Medulla oblongata (tissue), 1 donor: ENCODE data around the gene MCHR1.

ENCODE experiments used
- DNase-seq: peaks from one replicate; pipeline ENCODE4 v3.0.0-alpha.2; 2015; ENCODE audit errors: extremely low spot score

The MCHR1 gene

DNA sequence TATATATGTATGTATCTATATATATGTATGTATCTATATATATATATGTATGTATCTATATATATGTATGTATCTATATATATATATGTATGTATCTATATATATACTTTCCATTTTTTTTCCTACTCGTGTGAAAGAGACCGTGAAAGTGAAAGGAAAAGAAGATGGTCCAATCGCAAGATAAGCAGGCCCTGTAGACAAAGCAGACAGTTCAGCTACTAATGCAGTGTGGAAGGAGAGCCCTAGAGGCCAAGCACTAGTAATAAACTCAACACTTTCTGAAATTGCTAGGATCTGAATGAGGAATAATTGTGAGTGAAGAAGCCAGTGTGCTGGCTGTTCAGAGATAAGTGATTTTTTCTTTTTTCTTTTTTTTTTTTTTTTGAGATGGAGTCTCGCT lies 47.2 kb downstream of the MCHR1 start:
- DNase-seq = no peak

DNA sequence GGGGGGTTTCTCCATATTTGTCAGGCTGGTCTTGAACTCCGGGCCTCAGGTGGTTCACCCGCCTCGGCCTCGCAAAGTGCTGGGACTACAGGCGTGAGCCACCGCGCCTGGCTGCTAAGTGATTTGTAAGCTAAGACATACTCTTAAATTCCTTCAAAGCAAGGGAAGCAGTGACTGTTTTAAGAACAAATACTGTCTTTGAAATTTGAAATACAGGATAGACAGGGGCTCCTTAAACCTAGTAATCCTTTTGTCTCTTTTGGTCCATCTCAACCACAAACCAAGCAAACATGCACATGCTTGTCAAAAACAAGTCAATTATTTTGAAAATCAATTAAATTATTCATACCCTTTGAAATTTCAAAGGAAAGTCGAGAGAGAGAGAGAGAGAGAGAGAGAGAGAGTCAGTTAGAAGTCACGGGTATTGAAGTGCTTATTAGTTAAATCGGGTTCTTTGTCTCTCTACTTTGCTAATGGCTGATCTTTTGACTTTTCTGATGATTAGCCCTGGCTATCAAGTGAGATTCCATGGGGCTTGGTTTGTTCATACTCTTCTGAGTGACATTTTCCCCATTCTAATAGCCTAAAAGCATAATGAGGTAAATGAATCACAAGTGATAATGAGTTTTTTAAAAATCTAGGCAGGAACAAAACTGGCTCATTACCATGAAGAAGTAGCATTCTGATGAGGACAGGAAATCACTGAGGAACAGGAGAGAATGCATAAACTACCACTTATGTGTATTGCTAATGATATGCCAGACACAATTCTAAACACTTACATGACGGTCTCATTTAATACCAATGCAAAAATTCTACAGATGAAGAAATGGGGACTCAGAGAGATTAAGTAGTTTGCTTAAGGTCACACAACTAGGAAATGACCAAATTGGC lies 48.0 kb downstream of the MCHR1 start:
- no peak for DNase-seq

DNA sequence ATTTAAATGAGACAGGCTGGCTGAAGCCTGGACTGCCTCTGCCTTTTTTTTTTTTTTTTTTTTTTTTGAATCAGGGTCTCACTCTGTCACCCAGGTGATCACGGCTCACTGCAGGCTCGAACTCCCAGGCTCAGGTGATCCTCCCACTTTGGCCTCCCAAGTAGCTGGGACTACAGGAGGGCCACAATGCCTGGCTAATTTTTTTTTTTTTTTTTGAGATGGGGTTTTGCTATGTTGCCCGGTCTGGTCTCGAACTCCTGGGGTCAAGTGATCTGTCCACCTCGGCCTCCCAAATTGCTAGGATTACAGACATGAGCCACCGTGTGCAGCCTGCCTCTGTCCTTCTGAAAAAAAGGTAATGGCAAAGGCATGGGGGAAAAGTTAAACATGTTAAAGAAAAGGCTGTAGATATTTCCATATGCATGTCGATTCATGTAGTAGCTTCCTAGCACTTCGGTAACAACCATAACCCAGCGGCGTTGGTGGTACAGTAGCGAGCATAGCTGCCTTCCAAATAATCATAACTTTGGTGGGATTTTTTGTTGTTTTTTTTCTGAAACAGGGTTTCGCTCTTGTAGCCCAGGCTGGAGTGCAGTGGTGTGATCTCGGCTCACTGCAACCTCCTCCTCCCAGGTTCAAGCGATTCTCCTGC lies 48.8 kb downstream of the MCHR1 start:
- DNase-seq = no peak

- no peak for DNase-seq
These were observed 49.5 kb downstream of the MCHR1 start for GRCh38 chr22:40728731-40729189.

DNA sequence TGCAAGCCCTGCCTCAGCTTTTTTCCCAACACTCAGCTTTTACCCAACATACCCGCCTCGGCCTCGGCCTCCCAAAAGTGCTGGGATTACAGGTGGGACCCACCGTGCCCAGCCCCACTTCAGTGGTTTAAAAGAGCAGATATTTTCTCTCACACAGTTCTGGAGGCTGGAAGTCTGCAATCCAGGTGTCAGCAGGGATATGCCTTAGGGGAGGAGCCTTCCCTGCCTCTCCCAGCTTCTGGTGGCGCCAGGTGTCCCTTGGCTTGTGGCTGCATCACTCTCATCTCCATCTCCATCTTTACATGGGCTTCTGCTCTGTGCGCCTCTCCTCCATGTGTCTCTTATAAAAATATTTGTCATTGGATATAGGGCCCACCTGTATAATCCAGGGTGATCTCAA lies 50.0 kb downstream of the MCHR1 start:
- no peak for DNase-seq
